ENCODE results near the gene KIF13A.
A peak's percentile ranks its signal among the peaks of the same experiment; 100 is the strongest.
"Not testable (repeated sequence)": the region's sequence is repeated elsewhere in the genome, so short reads cannot be mapped to it uniquely, and the experiment has no call there.

The KIF13A gene

DNA sequence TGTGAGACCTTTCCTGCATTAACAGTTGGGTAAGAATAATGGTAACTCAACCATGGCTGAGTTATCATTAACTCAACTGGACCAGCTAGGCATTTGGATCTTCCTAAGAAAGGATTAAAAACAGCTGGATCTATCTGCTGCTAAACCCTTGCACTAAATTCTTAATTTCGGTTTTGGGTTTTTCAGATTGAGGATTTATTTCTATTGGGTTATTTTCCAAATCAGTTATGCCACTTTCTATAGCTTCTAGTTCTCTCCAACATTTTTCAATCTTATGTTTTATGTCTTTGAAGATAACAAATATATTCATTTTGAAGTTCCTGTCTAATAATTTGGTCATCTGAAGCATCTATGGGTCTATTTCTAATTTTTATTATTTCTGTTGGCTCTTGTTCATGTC is 92.5 kb downstream of the KIF13A start:
- DNase-seq = no peak

DNA sequence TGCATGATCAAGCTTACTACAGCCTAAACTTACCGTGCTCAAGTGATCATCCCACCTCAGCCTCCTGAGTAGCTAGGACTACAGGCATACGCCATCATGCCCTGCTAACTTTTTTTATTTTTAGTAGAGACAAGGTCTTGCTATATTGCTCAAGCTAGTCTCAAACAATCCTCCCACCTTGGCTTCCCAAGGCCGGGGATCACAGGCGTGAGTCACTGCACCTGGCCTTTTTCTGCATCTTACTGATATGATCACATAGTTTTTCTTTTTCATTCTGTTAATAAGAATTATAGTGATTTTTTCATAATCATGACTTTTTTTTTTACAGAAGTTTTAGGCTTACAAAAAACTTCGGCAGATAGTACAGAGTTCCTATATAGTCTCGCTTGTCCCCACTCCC is 93.2 kb downstream of the KIF13A start:
- DNase-seq = no peak

DNA sequence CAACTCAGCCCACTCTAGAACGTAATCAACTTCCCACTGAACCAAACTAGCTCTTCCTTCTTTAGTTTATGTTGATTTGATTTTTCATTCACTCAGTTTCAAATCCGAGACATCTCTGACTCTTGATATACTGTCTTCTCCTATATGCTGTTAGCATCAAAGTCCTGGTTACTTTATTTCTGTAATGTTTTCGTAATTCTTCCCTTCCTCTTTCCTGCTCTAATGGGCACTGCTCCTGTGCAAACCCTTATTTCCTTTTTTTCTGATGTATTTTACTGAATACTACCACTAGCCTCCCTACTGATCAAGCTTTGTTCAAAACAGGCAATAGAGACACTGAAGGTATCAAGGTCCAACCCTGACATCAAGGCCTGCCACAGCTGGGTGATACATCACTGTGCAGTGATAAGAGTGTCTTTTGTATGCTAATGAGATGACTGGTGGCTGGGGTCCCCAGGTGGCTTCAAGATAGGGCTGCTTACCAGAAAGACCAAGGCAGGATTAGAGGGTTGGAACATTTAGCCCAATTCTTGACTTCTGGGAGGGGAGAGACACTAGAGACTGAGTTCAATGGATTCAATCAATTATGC is 95.2 kb downstream of the KIF13A start:
- no peak for DNase-seq

DNA sequence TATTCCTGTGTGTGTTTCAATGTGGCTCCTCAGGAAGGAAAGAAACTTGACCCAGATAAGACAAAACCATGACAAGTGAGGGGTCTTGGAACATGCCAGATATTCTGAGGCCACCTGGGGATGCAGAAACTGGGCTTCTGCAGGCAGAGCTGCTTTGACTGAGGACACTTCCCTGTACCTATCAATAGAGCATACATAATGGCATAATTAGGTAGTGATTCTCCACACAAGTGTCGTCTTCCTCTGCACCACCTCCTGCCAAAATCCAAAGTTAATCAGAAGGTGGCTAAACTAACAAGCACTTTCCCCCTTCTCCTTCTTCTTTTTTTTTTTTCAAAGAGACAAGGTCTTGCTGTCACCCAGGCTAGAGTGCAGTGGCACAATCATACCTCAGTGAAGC is 97.1 kb downstream of the KIF13A start:
- DNase-seq = no peak

DNA sequence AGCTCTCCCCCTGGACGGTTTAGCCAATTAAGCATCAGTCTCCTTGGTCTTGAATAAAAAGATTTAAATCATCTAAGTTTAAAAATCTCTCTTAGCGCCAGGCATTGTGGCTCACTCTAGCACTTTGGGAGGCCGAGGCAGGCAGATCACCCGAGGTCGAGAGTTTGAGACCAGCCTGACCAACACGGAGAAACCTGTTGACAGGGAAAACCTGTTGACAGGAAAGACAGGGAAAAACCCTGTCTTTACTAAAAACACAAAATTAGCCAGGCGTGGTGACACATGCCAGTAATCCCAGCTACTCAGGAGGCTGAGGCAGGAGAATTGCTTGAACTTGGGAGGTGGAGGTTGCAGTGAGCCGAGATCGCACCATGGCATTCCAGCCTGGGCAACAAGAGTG is 97.7 kb downstream of the KIF13A start:
- DNase-seq = not testable (repeated sequence)

DNA sequence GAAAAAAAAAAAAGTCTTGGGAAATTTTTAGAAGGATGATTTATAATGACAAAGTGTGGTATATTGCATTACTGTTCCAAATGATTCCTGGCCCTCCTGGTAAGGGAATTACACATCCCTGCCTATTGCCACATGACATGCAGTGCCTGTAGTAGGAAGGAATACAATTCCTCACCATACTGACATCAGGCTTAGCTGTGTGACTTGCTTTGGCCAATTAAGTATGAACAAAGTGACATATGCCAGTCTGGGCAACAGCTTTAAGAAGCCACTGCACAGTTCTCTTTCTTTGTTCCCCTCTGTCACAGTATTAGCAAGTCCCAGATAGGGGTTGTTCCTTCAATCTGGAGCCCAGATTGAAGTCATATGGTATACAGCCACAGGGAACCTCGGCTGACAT is 100.5 kb downstream of the KIF13A start:
- peak; percentile 53 for DNase-seq

DNA sequence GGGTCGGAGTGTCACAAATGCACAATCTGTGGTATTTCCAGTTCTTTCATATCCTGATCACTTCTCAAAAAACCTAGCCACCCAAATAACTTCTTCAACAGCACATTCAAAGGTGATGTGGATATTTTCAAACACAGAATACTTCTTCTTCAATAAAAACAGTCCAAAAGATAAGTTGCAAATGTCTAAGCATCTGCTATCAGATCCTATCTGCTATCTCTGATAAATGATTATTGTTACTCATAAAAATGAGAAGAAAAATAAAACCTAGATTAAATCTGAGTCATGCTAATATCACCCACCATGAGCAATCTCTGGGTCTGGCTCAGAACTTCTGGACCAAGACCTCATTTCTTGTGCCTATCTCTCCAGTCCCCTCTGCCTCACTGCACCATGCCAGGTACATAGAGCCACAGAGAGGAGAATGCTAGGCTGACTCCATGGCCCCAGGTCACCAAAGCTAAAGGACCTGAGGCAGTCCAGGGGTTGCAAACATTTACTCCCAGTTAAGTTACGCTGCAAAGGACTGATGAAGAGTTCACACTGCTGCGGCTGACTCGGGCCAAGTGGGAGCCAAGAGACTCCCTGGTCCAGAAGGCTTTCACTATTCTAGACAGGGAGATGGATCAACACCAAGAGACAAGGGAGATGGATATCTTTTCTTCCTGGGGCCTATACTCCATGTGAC is 101.4 kb downstream of the KIF13A start:
- no peak for DNase-seq

DNA sequence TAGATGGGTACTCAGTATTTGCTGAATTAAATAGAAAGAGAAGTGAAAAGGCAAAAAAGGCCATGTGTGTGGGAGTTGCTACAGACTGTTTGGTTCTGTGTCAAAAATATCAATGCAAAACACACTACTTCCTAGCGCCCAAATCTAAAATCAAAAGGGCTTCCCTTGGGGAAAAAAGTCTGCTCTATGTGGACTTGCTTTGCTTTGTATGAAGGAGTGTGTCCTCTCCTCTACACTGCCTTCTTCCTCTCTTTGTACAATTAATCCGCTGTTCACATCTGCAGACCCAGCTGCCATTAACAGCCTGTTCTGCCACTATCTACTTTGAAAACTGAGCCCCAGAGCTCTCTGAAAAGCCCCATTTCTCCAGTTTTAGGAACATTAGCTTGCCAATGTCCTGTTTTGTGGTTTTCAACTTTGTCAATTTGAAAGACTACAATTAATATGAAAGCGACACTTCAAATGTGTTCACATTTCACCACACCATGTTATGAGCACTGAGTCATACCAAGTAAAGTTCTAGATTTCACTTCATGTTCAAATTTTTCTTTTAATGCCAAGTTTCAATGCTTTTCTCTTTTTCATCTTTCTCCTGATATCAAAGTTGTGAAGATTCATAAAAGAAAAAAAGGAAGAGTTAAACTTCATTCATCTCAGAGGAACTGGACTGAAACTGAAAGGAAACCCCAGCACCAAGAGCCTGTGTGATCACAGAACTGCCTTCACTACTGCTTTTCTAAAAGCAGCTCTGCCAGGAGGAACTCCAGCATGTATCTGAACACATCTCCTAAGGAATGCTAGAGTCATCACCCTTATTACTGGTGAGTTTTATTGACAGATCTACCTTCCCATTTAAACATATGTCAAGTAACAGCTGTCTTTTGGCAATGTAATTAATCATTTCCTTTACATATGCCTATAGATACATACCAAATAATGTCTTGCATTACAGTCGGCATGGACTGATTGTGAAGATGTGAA is 102.6 kb downstream of the KIF13A start:
- no peak for DNase-seq

DNA sequence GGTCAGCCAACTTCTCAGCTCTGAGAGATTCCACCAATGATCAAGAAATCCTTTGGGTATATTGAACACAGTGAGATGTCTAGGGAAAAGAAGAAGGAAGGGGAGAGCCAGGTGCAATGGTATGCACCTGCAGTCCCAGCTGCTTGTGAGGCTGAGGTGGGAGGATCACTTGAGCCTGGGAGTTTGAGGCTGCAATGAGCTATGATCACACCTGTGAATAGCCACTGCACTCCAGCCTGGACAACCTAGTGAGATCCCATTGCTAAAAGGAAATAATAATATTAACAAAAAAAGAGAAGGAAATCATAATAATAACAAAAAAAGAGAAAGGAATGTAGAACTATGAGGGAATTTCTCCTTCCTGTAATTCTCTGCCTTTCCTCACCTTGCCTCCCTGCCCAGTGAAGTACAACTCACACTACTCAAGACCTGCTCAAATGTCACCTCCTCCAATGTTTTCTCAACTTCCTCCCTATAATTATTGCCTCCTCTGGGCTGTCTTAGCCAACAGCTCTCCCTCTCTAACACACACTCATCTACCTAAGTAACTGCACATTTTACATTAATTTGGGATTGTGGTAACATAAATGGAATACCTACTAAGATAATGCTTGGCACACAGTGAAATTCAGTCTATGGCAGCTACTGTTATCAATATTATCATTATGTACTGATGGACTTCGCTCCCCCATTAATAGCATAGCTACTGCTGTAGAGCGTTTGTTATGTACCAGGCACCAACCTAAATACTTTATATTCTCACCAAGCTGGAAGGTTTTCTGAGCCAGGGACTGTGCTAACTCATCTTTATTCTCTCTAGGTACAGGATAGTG is 103.6 kb downstream of the KIF13A start:
- no peak for DNase-seq

DNA sequence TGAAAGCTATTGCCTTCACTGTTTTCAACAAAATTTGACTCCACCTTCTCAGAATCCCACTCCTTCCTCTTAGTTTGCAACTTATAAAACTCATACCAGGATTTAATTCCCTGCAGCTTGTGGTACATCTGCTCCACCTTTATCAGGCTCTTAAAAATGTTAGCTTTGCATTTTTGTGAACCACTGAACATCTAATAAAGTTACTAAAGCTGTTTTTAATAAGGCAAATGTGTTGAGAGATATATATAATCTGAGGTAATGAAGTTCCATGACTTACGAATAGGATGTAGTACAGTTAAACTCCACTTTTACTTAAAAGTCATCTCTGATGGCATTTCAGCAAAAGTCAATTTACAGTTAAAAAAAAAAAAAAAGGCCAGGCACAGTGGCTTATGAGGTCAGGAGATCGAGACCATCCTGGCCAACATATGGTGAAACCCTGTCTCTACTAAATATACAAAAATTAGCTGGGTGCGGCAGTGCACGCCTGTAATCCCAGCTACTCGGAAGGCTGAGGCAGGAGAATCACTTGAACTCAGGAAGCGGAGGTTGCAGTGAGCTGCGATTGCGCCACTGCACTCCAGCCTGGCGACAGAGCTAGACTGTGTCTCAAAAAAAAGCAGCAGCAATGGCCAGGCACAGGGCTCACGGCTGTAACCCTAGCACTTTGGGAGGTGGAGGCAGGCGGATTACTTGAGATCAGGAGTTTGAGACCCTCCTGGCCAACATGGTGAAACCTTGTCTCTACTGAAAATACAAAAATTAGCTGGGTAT is 106.2 kb downstream of the KIF13A start:
- DNase-seq = no peak

DNA sequence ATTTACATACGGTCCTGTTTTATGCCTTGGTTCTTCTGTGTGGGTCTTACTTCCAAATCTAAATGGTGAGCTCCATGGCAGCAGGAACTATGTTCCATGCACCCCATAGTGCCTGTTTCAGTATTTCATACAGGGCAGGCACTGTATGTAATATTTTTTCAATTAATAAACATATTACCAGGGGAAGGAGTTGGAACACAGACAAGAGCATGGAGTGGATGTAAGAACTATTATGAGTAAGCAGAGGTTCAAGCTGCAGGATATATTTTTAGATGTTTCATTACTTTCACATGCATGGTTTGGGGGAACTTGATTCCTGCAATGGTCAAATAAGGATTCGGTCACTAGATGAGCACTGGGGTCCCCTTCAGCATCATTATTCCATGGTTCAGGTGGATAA is 108.3 kb downstream of the KIF13A start:
- no peak for DNase-seq

DNA sequence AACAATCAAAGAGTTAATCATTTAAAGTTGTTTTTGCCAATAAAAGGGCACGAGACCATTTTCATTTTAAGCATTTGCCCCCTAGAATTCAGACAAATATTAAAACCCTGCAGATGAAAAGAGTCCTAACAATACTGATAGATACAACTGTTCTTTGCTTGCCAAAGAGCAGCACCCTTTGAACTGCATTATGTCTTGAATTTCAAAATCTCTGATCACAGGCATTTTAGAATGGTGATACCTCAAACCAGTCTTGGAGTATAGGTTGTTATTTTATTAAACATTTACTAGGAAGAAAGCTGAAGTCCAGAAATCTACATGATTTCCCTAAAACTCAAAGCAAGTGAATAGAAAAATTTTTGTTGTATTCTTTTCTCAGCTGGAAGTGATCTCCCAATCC is 108.7 kb downstream of the KIF13A start:
- DNase-seq = no peak

DNA sequence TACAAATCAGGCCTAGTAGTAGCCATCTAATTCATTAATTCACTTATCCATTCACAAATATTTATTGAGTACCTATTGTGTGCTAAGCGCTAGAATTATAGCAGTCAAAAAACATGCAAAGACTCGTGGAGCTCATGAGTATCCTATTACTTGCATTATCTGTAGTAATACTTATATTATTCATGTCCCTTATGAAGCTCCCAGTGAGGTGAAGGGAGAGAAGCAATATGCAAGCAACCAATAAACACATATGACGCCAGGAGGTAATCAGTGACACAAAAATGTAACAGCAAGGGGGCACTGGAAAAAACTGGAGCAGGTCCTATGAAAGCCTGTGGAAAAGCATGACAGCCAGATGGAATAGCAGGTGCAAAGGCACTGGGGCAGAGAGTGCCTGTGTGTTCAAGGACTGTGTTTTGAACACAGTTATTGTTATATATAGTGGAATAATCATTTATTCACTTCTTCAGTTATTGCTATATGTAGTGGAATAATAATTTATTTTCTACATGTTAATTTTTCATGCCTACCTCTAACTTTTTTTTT is 109.5 kb downstream of the KIF13A start:
- DNase-seq = no peak

DNA sequence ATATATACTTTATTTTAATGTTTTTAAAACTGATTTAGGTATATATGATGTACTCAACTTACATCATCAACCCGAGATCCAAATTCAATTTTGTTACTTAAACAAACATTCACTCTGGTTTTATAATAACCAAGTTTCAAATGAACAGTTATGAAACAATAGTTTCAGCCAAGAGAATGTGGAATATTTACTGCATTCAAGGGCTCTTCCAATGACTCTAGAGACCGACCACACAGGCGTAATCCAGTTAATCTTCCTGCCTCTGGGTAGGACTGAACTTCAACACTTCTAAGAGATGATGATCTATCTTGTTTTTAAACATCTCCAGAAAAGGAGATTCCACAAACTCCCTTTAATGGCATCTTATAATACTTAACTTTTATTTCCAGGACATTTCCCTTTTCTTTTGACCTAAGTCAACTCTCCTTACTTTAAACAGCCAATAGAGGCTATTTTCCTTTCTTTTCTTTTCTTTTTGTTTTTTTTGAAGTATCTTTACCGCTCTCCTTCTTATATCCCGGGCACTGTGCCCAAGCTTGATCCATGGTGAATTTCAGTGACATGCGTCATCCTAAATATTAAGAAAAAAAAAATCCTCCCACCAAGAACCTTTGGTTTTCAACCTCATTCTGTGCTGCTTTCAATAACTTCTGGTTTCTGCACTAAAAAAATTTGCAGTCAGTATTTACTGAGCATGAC is 110.1 kb downstream of the KIF13A start:
- DNase-seq = no peak

DNA sequence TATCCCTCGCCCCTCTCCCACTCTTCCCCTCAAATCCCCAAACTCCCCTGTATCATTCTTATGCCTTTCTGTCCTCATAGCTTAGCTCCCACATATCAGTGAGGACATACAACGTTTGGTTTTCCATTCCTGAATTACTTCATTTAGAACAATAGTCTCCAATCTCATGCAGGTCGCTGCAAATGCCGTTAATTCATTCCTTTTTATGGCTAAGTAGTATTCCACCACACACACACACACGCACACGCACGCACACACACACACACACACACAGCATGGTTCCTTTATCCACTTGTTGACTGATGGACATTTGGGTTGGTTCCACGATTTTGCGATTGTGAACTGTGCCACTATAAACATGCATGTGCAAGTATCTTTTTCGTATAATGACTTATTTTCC is 112.7 kb downstream of the KIF13A start:
- no peak for DNase-seq

DNA sequence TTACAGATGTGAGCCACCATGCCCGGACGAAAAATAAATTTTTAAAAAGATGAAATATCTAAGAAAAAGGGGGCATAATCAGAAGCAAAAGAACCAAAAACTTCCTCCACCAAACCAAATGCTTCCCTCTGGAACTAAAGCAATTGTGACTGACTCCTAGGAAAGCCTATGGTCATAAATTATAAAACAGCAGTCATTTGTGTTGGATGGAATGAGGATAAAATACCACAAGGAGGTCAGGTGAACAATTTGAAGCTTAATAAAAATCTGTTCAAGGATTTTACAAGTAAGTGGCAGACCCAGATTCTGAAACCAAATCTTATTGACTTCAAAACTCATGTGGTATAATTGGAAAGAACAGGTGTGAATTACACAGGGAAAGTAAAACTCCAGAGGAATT is 114.5 kb downstream of the KIF13A start:
- no peak for DNase-seq

DNA sequence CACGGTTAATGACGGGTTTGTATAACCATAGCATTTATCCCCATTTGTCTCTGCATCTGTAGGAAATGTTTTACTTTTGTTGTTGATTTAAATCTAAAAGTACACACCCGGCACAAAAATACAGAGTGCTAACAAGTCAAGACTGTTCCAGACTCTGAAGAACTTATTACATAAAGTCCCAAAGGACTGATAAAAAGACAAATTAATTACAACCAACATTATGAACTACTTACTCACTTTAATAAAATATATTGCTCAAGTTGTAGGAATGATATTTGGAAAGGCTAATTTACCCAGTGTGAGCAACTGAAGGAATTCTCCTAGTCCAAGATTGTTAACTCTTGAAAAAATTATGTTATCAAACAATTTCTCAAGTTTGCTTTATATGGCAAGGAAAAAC is 115.6 kb downstream of the KIF13A start:
- DNase-seq = no peak

DNA sequence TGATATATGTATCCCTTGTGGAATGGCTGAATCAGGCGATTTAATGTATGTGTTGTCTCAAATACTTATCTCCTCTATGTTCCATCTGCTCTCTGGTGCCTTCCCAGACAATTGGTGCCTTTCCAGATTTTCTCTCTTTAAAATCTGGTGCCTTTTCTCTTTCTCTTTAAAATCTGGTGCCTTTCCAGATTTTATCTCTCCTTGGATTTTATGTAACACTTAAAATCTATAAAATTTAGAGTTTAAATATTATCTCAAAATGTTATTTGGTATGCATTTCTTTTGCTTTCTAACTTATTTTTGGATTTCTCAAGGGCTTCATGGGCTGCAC is 116.3 kb downstream of the KIF13A start:
- no peak for DNase-seq

DNA sequence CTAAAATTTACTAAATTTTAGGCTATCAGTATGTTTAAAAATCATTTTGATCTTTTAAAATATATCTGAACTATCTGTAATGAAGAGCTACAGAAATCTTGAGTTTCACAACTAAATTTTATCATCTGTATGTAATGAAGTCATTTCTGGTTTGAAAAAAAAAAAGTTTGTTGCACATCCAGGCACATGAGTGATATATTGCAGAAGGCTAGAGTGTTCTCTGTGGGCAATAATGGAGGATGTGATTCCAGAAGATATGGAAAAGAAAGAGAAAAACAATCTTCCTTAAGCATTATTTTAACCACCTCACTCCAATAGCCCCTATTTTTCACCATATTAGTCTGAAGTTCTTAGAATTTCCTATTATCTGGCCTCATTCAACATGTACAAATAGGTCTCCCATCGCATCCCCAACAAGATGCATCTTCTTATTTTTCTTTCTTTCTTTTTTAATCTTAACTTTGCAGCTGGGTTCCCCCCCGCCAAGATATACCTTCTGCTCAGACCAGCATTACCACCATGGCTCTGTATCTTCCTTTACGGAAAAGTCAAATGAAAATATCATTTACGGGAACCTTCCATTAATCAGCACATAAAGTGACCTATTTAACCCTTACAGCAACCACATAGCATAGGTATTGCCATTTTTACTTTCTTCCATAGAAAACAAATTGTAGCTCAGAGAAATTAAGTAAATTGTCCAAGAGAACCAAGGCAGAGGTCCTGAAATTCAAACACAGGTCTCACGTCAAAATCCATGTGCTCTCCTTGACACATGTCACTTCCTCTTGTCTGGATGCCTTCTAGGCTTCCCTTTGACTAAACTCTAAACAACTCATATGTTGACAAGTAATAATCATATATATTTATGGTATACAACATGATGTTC is 116.9 kb downstream of the KIF13A start:
- no peak for DNase-seq

DNA sequence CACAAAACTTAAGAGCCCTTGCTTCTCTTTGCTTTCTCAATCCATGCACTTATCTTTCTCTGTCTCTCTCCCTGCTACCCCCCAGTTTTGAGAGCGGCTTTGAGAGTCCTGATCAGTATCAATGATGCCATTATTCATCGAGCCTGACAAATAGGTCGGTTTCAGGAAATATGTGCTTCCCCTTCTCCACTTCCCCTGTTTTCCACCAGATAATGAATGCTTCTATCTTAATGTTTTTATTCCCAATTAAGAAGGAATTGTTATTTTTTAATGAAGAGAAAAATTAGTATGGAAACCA is 117.7 kb downstream of the KIF13A start:
- DNase-seq = no peak
